Measurements from ENCODE around the gene MARCO. TPM values are rescaled to one million over a fixed set of nuclear protein-coding genes. Genes with fewer than 3 reads are reported as not detected.
A peak's percentile ranks its signal among the peaks of the same experiment; 100 is the strongest.
"Not testable (repeated sequence)": the region's sequence is repeated elsewhere in the genome, so short reads cannot be mapped to it uniquely, and the experiment has no call there.

MARCO gene
- total RNA-seq, 6 experiments from 2014 or later = 5.8 to 129 (median 31.9) TPM

GRCh38 chr2:118940486-118941120 is 1.4 kb upstream of the MARCO start:
- intact Hi-C loops (cut with DNase I) = no loop called here
- WGBS (ENCODE audit: insufficient coverage, low coverage, low lambda C conversion rate, missing lambda C conversion rate) = 56% methylated on average over 8 of the region's 9 CpGs
- Histone ChIP-seq H3K4me3 (no peak overlapping the region), H3K9me3 (no peaks in the 10 kb centered on the region), H3K4me1 (peaks cover 0 to 4% (median 0%) of the 10 kb centered on the region in 4 donors), H3K27ac (no peak overlapping the region), H3K36me3 (no peaks in the 10 kb centered on the region), H3K27me3 (no peaks in the 10 kb centered on the region)
- TF ChIP-seq POLR2A (IDR thresholded peaks at IDR 0.05) = no peak
- TF ChIP-seq CTCF (IDR thresholded peaks at IDR 0.05) = no peak
- peak; percentile 21 to 45 (median 42) for ATAC-seq
- DNase-seq = peak in 2 of 3 donors; percentile 36 to 60

GRCh38 chr2:118943286-118943685 is 1.3 kb downstream of the MARCO start:
- Histone ChIP-seq H3K27ac (no peak overlapping the region), H3K9me3 (no peaks in the 10 kb centered on the region), H3K4me1 (peaks cover 0 to 4% (median 0%) of the 10 kb centered on the region in 4 donors), H3K27me3 (no peaks in the 10 kb centered on the region), H3K36me3 (no peaks in the 10 kb centered on the region), H3K4me3 (no peak overlapping the region)
- TF ChIP-seq POLR2A (IDR thresholded peaks at IDR 0.05) (no peak), CTCF (IDR thresholded peaks at IDR 0.05) (no peak)
- WGBS (ENCODE audit: insufficient coverage, low coverage, low lambda C conversion rate, missing lambda C conversion rate) = 24% methylated on average over 2 of the region's 2 CpGs
- ATAC-seq (peak; percentile 76 to 95 (median 92)), DNase-seq (peak; percentile 44 to 74 (median 63))
- intact Hi-C loops (cut with DNase I) = no loop called here

- TF ChIP-seq POLR2A (IDR thresholded peaks at IDR 0.05) = no peak
- no peak for TF ChIP-seq CTCF (IDR thresholded peaks at IDR 0.05)
- intact Hi-C loops (cut with DNase I) = no loop called here
- Histone ChIP-seq H3K36me3 (no peaks in the 10 kb centered on the region), H3K4me1 (peaks cover 0 to 4% (median 0%) of the 10 kb centered on the region in 4 donors), H3K27me3 (no peaks in the 10 kb centered on the region), H3K27ac (no peak overlapping the region), H3K4me3 (no peak overlapping the region), H3K9me3 (no peaks in the 10 kb centered on the region)
- DNase-seq (no peak), ATAC-seq (no peak)
- 55% methylated on average over 3 of the region's 3 CpGs for WGBS (ENCODE audit: insufficient coverage, low coverage, low lambda C conversion rate, missing lambda C conversion rate)
Measured at GRCh38 chr2:118945881-118946280, 3.9 kb downstream of the MARCO start.

- H3K27ac ChIP-seq; H3K4me3 ChIP-seq; ATAC-seq; H3K9me3 ChIP-seq; intact Hi-C loops (cut with DNase I); H3K36me3 ChIP-seq; DNase-seq; H3K27me3 ChIP-seq; H3K4me1 ChIP-seq: not testable (repeated sequence)
- 30% methylated on average over 3 of the region's 3 CpGs for WGBS (ENCODE audit: insufficient coverage, low coverage, low lambda C conversion rate, missing lambda C conversion rate)
Measured at GRCh38 chr2:118948266-118948665, 6.3 kb downstream of the MARCO start.

DNA sequence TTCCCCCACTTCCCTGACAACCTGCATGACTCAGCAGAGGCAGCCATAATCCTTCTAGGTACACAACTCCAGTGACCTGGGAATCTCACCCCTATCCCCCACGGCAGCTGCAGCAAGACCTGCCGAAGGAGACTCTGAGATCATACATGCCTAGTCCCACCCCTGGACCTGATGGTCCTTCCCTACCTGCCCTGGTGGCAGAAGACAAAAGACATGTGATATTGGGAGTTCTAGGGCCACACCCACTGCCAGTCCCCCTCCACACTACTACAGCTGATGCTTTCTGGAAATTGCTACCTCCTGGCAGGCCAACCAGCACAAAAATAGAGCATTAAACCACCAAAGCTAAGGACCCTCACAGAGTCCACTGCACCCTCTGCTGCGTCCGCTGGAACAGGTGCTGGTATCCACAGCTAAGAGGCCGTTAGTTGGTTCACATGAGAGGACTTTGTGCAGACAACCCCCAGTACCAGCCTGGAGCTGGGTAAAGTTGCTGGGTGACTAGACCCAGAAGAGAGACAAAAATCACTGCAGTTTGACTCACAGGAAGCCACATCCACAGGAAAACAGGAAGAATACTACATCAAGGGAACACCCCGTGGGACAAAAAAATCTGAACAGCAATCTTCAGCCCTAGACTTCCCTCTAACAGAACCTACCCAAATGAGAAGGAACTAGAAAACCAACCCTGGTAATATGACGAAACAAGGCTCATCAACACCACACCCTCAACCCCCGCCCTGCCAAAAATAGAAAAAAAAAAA is 12.5 kb downstream of the MARCO start:
- ATAC-seq = peak in 1 of 4 donors; percentile 23

More for the DNA sequence above, 12.5 kb downstream of the MARCO start:
- H3K9me3 ChIP-seq = no peaks in the 10 kb centered on the region
- H3K4me1 ChIP-seq = no peaks in the 10 kb centered on the region
- no peaks in the 10 kb centered on the region for H3K27me3 ChIP-seq
- 55% methylated on average over 5 of the region's 8 CpGs for WGBS (ENCODE audit: insufficient coverage, low coverage, low lambda C conversion rate, missing lambda C conversion rate)
- no peaks in the 10 kb centered on the region for H3K36me3 ChIP-seq
- no peak for DNase-seq
- TF ChIP-seq CTCF (IDR thresholded peaks at IDR 0.05) = no peak
- TF ChIP-seq POLR2A (IDR thresholded peaks at IDR 0.05) = no peak
- no peak overlapping the region for H3K4me3 ChIP-seq
- no peak overlapping the region for H3K27ac ChIP-seq
- intact Hi-C loops (cut with DNase I) = no loop called here

Data from right lobe of liver (tissue), 6 donors.